HEK293 (cell line): ENCODE results near the gene KPNA2.

Experiments
- BCL11B ChIP-seq: fragments of 450-650 bp; formaldehyde crosslinking; IDR thresholded peaks from 2 replicates; pipeline ENCODE4 v1.5.1; 2016; ENCODE audit warnings: low read depth, missing biosample characterization, missing genetic modification characterization
- FEZF1 ChIP-seq: fragments of 450-650 bp; formaldehyde crosslinking; IDR thresholded peaks from 2 replicates; pipeline ENCODE4 v1.5.1; 2016; ENCODE audit warnings: missing biosample characterization, missing genetic modification characterization
- GLIS2 ChIP-seq: fragments of 450-650 bp; formaldehyde crosslinking; IDR thresholded peaks from 2 replicates; pipeline ENCODE4 v1.5.1; 2016; ENCODE audit warnings: missing biosample characterization, missing genetic modification characterization
- KLF10 ChIP-seq: fragments of 450-650 bp; IDR thresholded peaks from 2 replicates; pipeline ENCODE4 v1.5.1; 2018; ENCODE audit warnings: missing biosample characterization, mild to moderate bottlenecking, missing genetic modification characterization
- KLF16 ChIP-seq: fragments of 450-650 bp; formaldehyde crosslinking; IDR thresholded peaks from 2 replicates; pipeline ENCODE4 v1.5.1; 2017; ENCODE audit warnings: missing biosample characterization, missing genetic modification characterization
- PRDM1 ChIP-seq: fragments of 450-650 bp; formaldehyde crosslinking; IDR thresholded peaks from 2 replicates; pipeline ENCODE4; 2016; ENCODE audit warnings: missing biosample characterization, missing genetic modification characterization
- SCRT2 ChIP-seq: fragments of 450-650 bp; formaldehyde crosslinking; IDR thresholded peaks from 2 replicates; pipeline ENCODE4 v1.5.1; 2016; ENCODE audit warnings: missing biosample characterization, missing genetic modification characterization
- WT1 ChIP-seq: fragments of 450-650 bp; formaldehyde crosslinking; IDR thresholded peaks from 2 replicates; pipeline ENCODE4 v1.5.1; 2016; ENCODE audit warnings: missing biosample characterization, missing genetic modification characterization
- YY1 ChIP-seq: fragments of 450-650 bp; formaldehyde crosslinking; IDR thresholded peaks from 2 replicates; pipeline ENCODE4 v1.5.1; 2018; ENCODE audit warnings: missing biosample characterization, missing genetic modification characterization
- ZIC2 ChIP-seq: fragments of 450-650 bp; formaldehyde crosslinking; IDR thresholded peaks from 2 replicates; pipeline ENCODE4 v1.5.1; 2016; ENCODE audit warnings: missing biosample characterization, missing genetic modification characterization
- ZNF138 ChIP-seq: fragments of 450-650 bp; formaldehyde crosslinking; IDR thresholded peaks from 2 replicates; pipeline ENCODE4 v1.5.1; 2016; ENCODE audit warnings: missing biosample characterization, missing genetic modification characterization, borderline replicate concordance
- ZNF157 ChIP-seq: fragments of 450-650 bp; formaldehyde crosslinking; IDR thresholded peaks from 2 replicates; pipeline ENCODE4 v1.5.1; 2016; ENCODE audit warnings: missing biosample characterization, missing genetic modification characterization
- ZNF16 ChIP-seq: fragments of 450-650 bp; formaldehyde crosslinking; IDR thresholded peaks from 2 replicates; pipeline ENCODE4 v1.5.1; 2016; ENCODE audit warnings: low read depth, missing biosample characterization, missing genetic modification characterization
- ZNF214 ChIP-seq: fragments of 450-650 bp; formaldehyde crosslinking; IDR thresholded peaks from 2 replicates; pipeline ENCODE4 v1.5.1; 2017; ENCODE audit warnings: missing biosample characterization, mild to moderate bottlenecking, missing genetic modification characterization, borderline replicate concordance
- ZNF350 ChIP-seq: fragments of 450-650 bp; formaldehyde crosslinking; IDR thresholded peaks from 2 replicates; pipeline ENCODE4 v1.5.0; 2017; ENCODE audit warnings: missing biosample characterization, mild to moderate bottlenecking, missing genetic modification characterization
- ZNF394 ChIP-seq: fragments of 450-650 bp; formaldehyde crosslinking; IDR thresholded peaks from 2 replicates; pipeline ENCODE4 v1.5.1; 2016; ENCODE audit warnings: missing biosample characterization, missing genetic modification characterization, mild to moderate bottlenecking, moderate library complexity, borderline replicate concordance
- ZNF404 ChIP-seq: fragments of 450-650 bp; formaldehyde crosslinking; IDR thresholded peaks from 2 replicates; pipeline ENCODE4 v1.5.1; 2017; ENCODE audit warnings: missing biosample characterization, missing genetic modification characterization
- ZNF585B ChIP-seq: fragments of 450-650 bp; formaldehyde crosslinking; IDR thresholded peaks from 2 replicates; pipeline ENCODE4 v1.5.1; 2016; ENCODE audit warnings: missing biosample characterization, missing genetic modification characterization
- ZNF664 ChIP-seq: fragments of 450-650 bp; formaldehyde crosslinking; IDR thresholded peaks from 2 replicates; pipeline ENCODE4 v1.5.1; 2016; ENCODE audit warnings: missing biosample characterization, missing genetic modification characterization
- ZNF677 ChIP-seq: fragments of 450-650 bp; IDR thresholded peaks from 2 replicates; pipeline ENCODE4 v1.5.0; 2018; ENCODE audit warnings: missing biosample characterization, mild to moderate bottlenecking, missing genetic modification characterization, moderate library complexity
- ZNF843 ChIP-seq: fragments of 450-650 bp; formaldehyde crosslinking; IDR thresholded peaks from 2 replicates; pipeline ENCODE4 v1.5.1; 2016; ENCODE audit warnings: missing biosample characterization, missing genetic modification characterization
- TF ChIP-seq, protein P1 (sequence below): fragments of 450-650 bp; formaldehyde crosslinking; IDR thresholded peaks from 2 replicates; pipeline ENCODE4 v1.5.1; 2016; ENCODE audit warnings: missing biosample characterization, missing genetic modification characterization
- TF ChIP-seq, protein P2 (sequence below): fragments of 450-650 bp; formaldehyde crosslinking; IDR thresholded peaks from 2 replicates; pipeline ENCODE4 v1.5.1; 2016; ENCODE audit warnings: missing biosample characterization, missing genetic modification characterization
- TF ChIP-seq, protein P3 (sequence below): fragments of 450-650 bp; formaldehyde crosslinking; IDR thresholded peaks from 2 replicates; pipeline ENCODE4 v1.5.1; 2016; ENCODE audit warnings: missing biosample characterization, missing genetic modification characterization
- TF ChIP-seq, protein P4 (sequence below): fragments of 450-650 bp; formaldehyde crosslinking; IDR thresholded peaks from 2 replicates; pipeline ENCODE4 v1.5.1; 2016; ENCODE audit warnings: missing biosample characterization, missing genetic modification characterization
- TF ChIP-seq, protein P5 (sequence below): fragments of 450-650 bp; formaldehyde crosslinking; IDR thresholded peaks from 2 replicates; pipeline ENCODE4 v1.5.1; 2017; ENCODE audit warnings: missing biosample characterization, mild to moderate bottlenecking, missing genetic modification characterization, moderate library complexity
- TF ChIP-seq, protein P6 (sequence below): fragments of 450-650 bp; formaldehyde crosslinking; IDR thresholded peaks from 2 replicates; pipeline ENCODE4 v1.5.1; 2016; ENCODE audit warnings: missing biosample characterization, missing genetic modification characterization

Gene KPNA2

DNA sequence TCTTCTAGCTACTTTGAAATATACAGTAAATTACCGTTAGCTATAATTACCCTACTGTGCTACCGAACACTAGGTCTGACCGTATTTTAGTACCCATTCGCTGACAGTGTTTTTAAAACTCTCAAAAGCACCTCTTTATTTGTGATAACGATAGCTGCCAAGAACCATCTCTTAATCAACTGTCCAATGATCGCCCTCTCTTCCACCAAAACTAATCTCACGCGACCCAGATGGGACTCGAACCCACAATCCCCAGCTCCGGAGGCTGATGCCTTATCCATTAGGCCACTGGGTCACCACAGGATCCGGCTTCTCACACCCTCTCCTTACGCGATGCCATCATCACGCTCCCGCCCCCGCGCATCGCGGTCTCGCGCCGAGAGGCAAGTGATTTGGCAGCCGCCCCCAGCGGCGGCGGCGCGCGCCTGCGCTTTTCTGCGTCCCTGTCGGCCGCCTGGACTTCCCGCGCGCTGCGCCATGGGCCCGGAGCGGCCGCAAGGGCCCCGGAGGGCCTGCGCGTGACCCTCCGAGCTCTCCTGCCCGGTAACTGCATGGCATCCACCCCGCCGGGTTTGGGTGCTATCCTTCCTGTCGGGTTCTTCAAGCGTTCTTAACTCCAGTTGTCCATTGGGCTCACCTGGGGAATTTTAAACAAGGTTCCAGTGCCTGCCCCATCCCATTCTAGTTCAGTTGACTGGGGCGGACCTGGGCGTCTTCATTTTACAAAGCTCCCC is 15.7 kb upstream of the KPNA2 start (continued):
- TF ChIP-seq, protein P1, sequence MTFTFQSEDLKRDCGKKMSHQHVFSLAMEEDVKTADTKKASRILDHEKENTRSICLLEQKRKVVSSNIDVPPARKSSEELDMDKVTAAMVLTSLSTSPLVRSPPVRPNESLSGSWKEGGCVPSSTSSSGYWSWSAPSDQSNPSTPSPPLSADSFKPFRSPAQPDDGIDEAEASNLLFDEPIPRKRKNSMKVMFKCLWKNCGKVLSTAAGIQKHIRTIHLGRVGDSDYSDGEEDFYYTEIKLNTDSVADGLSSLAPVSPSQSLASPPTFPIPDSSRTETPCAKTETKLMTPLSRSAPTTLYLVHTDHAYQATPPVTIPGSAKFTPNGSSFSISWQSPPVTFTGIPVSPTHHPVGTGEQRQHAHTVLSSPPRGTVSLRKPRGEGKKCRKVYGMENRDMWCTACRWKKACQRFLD (tag by site-specific recombination): no peak
- TF ChIP-seq, protein P2, sequence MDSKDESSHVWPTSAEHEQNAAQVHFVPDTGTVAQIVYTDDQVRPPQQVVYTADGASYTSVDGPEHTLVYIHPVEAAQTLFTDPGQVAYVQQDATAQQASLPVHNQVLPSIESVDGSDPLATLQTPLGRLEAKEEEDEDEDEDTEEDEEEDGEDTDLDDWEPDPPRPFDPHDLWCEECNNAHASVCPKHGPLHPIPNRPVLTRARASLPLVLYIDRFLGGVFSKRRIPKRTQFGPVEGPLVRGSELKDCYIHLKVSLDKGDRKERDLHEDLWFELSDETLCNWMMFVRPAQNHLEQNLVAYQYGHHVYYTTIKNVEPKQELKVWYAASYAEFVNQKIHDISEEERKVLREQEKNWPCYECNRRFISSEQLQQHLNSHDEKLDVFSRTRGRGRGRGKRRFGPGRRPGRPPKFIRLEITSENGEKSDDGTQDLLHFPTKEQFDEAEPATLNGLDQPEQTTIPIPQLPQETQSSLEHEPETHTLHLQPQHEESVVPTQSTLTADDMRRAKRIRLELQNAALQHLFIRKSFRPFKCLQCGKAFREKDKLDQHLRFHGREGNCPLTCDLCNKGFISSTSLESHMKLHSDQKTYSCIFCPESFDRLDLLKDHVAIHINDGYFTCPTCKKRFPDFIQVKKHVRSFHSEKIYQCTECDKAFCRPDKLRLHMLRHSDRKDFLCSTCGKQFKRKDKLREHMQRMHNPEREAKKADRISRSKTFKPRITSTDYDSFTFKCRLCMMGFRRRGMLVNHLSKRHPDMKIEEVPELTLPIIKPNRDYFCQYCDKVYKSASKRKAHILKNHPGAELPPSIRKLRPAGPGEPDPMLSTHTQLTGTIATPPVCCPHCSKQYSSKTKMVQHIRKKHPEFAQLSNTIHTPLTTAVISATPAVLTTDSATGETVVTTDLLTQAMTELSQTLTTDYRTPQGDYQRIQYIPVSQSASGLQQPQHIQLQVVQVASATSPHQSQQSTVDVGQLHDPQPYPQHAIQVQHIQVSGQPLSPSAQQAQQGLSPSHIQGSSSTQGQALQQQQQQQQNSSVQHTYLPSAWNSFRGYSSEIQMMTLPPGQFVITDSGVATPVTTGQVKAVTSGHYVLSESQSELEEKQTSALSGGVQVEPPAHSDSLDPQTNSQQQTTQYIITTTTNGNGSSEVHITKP (tag by site-specific recombination): peak; percentile 30
- TF ChIP-seq WT1 (tag by site-specific recombination) (peak; percentile 50; the same call in 1 of the 2 replicates), ZNF404 (tag by site-specific recombination) (no peak; the same call in 1 of the 2 replicates), ZNF664 (tag by site-specific recombination) (peak; percentile 53), ZNF585B (no peak), ZNF16 (tag by site-specific recombination) (no peak), BCL11B (tag by site-specific recombination) (0 out of 2 replicates have a peak, but pooled peaks have one; percentile 35), ZNF677 (tag by site-specific recombination) (no peak), YY1 (peak; percentile 68; the same call in 1 of the 2 replicates), FEZF1 (tag by site-specific recombination) (0 out of 2 replicates have a peak, but pooled peaks have one; percentile 37), ZNF843 (peak; percentile 85), KLF10 (tag by site-specific recombination) (peak; percentile 84; the same call in 1 of the 2 replicates), ZIC2 (tag by site-specific recombination) (peak; percentile 84), KLF16 (tag by site-specific recombination) (peak; percentile 99), ZNF157 (tag by site-specific recombination) (no peak), ZNF350 (tag by site-specific recombination) (no peak), GLIS2 (peak; percentile 94), SCRT2 (tag by site-specific recombination) (no peak), PRDM1 (tag by site-specific recombination) (peak; percentile 65; the same call in 1 of the 2 replicates), ZNF214 (tag by site-specific recombination) (no peak), ZNF394 (tag by site-specific recombination) (peak; percentile 88), ZNF138 (tag by site-specific recombination) (no peak)
- TF ChIP-seq, protein P3, sequence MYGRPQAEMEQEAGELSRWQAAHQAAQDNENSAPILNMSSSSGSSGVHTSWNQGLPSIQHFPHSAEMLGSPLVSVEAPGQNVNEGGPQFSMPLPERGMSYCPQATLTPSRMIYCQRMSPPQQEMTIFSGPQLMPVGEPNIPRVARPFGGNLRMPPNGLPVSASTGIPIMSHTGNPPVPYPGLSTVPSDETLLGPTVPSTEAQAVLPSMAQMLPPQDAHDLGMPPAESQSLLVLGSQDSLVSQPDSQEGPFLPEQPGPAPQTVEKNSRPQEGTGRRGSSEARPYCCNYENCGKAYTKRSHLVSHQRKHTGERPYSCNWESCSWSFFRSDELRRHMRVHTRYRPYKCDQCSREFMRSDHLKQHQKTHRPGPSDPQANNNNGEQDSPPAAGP (tag by site-specific recombination): peak; percentile 98
- TF ChIP-seq, protein P4, sequence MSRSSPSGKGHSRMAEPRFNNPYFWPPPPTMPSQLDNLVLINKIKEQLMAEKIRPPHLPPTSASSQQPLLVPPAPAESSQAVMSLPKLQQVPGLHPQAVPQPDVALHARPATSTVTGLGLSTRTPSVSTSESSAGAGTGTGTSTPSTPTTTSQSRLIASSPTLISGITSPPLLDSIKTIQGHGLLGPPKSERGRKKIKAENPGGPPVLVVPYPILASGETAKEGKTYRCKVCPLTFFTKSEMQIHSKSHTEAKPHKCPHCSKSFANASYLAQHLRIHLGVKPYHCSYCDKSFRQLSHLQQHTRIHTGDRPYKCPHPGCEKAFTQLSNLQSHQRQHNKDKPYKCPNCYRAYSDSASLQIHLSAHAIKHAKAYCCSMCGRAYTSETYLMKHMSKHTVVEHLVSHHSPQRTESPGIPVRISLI (tag by site-specific recombination): no peak
- TF ChIP-seq, protein P5, sequence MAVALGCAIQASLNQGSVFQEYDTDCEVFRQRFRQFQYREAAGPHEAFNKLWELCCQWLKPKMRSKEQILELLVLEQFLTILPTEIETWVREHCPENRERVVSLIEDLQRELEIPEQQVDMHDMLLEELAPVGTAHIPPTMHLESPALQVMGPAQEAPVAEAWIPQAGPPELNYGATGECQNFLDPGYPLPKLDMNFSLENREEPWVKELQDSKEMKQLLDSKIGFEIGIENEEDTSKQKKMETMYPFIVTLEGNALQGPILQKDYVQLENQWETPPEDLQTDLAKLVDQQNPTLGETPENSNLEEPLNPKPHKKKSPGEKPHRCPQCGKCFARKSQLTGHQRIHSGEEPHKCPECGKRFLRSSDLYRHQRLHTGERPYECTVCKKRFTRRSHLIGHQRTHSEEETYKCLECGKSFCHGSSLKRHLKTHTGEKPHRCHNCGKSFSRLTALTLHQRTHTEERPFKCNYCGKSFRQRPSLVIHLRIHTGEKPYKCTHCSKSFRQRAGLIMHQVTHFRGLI (tag by site-specific recombination): no peak; the same call in 1 of the 2 replicates
- TF ChIP-seq, protein P6, sequence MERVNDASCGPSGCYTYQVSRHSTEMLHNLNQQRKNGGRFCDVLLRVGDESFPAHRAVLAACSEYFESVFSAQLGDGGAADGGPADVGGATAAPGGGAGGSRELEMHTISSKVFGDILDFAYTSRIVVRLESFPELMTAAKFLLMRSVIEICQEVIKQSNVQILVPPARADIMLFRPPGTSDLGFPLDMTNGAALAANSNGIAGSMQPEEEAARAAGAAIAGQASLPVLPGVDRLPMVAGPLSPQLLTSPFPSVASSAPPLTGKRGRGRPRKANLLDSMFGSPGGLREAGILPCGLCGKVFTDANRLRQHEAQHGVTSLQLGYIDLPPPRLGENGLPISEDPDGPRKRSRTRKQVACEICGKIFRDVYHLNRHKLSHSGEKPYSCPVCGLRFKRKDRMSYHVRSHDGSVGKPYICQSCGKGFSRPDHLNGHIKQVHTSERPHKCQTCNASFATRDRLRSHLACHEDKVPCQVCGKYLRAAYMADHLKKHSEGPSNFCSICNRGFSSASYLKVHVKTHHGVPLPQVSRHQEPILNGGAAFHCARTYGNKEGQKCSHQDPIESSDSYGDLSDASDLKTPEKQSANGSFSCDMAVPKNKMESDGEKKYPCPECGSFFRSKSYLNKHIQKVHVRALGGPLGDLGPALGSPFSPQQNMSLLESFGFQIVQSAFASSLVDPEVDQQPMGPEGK: peak; percentile 96
